Left ventricle myocardium superior (tissue), 1 donor: ENCODE data around the gene CCDC12. TPM values are rescaled to one million over a fixed set of nuclear protein-coding genes. Genes with fewer than 3 reads are reported as not detected.
A peak's percentile ranks its signal among the peaks of the same experiment; 100 is the strongest.

Experiments used
- ATAC-seq: fragments of 200-7000 bp; cut with Tn5 transposase; one replicate; pipeline ENCODE4 v1.9.1; 2020; ENCODE audit warnings: mild to moderate bottlenecking, moderate library complexity
- DNase-seq: peaks from one replicate; pipeline ENCODE4 v3.0.0-alpha.2; 2020
- intact Hi-C: fragments of 100-400 bp; cut with micrococcal nuclease; formaldehyde crosslinking; loops from one replicate; pipeline ENCODE4 v1.11.0; 2022
- total RNA-seq: library from RNA; stranded (reverse); fragmentation: NEBNext Ultra II Directional; extraction: Animal tissue kit (Norgen Biotek cat#: 25700); gene quantifications from one replicate; pipeline ENCODE4 v1.2.1, GENCODE V29; 2021
- donor health status: DM: no; HTN: yes; CAD: no; lungs with severe emphysema.

Gene CCDC12
- total RNA-seq, 1 donor from 2014 or later = 29.6 TPM

- DNase-seq (no peak), ATAC-seq (no peak)
- intact Hi-C loops = no loop called here
Measured at GRCh38 chr3:47008851-47009224, 32.3 kb upstream of the CCDC12 start.

- ATAC-seq (no peak), DNase-seq (no peak)
- intact Hi-C loops = no loop called here
Measured at GRCh38 chr3:47008234-47008796, 31.8 kb upstream of the CCDC12 start.

DNA sequence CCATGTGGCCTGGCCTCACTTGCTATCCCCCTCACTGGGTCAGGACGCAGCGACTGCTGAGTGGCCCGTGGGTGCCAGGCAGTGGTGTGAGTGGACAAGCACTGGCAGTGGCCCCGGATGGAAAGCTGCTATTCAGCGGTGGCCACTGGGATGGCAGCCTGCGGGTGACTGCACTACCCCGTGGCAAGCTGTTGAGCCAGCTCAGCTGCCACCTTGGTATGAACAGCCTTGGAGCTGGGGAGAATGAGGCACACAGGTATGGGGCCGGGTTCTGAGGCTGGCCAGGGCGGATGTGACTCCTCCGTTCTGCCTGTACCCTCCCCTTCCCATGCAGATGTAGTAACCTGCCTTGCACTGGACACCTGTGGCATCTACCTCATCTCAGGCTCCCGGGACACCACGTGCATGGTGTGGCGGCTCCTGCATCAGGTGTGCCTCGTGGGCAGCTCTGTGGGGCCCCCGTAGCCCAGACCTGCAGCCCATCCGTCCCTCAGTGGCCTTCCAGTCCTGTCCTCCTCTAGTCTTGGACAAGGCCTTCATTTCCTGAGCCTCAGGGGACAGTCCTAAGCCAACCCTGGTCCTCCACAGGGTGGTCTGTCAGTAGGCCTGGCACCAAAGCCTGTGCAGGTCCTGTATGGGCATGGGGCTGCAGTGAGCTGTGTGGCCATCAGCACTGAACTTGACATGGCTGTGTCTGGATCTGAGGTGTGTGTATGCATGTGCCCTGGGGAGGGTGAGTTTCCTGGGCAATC, 31.1 kb upstream of the CCDC12 start:
- no peak for DNase-seq
- no peak for ATAC-seq
- intact Hi-C loops = no loop called here

DNA sequence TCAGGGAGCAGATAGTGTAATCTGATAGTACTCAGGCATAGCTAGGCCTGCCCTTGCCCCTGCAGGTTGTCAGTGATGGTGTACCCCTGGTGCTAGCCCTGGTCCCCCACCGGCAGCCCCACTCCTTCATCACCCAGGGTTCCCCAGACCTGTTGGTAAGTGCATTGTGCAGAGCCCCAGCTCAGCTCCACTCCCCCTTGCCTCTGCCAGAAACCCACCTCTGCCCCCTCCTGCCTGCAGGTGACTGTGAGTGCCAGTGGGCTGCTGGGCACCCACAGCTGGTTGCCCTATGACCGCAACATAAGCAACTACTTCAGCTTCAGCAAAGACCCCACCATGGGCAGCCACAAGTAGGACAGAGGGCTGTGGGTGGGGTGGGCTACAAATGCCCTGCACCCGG, 30.5 kb upstream of the CCDC12 start:
- no peak for DNase-seq
- no peak for ATAC-seq

DNA sequence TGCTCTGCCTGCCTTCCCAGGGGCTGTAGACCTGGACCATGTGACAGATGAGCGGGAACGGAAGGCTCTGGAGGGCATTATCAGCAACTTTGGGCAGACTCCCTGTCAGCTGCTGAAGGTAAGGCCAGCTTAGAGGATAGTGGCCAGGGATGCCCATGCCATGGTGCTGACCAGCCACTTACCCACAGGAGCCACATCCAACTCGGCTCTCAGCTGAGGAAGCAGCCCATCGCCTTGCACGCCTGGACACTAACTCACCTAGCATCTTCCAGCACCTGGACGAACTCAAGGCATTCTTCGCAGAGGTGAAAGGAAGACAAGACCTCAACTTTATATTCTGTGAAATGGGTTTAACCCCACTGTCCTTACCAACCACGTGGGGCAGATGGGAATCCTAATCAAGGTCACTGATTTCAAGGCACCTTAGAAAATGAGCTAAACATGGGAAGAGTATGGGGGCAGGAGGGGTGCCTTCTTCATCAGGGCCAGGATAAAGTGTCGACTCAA, 29.7 kb upstream of the CCDC12 start:
- DNase-seq (no peak), ATAC-seq (no peak)
- intact Hi-C loops = no loop called here

More for the DNA sequence above, 30.5 kb upstream of the CCDC12 start:
- intact Hi-C loops = no loop called here

DNA sequence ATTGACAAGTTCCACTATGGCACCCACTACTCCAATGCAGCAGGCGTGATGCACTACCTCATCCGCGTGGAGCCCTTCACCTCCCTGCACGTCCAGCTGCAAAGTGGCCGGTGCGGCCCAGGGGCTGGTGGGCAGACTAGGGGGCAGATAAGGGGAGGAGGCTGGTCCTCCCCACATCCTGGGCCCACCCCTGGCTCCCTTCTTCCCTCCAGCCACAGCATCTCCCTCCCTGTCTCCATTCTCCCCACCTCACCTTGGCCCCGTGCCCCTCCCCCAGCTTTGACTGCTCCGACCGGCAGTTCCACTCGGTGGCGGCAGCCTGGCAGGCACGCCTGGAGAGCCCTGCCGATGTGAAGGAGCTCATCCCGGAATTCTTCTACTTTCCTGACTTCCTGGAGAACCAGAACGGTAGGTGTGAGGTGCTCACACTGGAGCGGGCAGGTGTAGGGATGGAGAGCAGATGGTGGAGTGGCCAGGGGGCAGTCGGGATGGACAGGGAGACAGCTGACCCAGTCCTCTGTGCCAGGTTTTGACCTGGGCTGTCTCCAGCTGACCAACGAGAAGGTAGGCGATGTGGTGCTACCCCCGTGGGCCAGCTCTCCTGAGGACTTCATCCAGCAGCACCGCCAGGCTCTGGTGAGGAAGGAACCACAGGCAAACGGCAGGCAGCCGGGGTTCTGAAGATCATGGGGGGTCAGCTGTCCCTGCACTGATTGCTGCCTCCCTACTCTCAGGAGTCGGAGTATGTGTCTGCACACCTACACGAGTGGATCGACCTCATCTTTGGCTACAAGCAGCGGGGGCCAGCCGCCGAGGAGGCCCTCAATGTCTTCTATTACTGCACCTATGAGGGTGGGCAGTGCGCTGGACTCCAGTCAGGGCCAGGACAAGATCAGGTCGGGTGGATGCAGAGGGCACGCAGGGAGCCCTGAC, 28.9 kb upstream of the CCDC12 start:
- ATAC-seq (no peak), DNase-seq (no peak)
- intact Hi-C loops = no loop called here

- intact Hi-C loops = no loop called here
- no peak for DNase-seq
- no peak for ATAC-seq
Measured at GRCh38 chr3:47004369-47005211, 28.0 kb upstream of the CCDC12 start.

- ATAC-seq (no peak), DNase-seq (no peak)
- intact Hi-C loops = no loop called here
Measured at GRCh38 chr3:47003461-47004368, 27.2 kb upstream of the CCDC12 start.

DNA sequence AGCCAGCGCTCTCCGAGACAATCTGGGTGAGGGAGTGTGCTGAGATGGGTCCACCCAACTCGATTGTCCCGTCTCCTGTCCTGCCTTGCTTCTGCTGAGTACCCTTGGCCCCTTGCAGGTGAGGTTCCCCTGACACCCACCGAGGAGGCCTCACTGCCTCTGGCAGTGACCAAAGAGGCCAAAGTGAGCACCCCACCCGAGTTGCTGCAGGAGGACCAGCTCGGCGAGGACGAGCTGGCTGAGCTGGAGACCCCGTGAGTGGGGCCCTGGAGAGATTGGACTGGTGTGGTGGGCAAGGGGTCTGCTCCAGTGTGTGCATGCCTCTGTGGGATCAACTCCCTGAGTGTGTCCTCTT, 26.5 kb upstream of the CCDC12 start:
- ATAC-seq = no peak
- intact Hi-C loops = no loop called here
- DNase-seq = no peak

DNA sequence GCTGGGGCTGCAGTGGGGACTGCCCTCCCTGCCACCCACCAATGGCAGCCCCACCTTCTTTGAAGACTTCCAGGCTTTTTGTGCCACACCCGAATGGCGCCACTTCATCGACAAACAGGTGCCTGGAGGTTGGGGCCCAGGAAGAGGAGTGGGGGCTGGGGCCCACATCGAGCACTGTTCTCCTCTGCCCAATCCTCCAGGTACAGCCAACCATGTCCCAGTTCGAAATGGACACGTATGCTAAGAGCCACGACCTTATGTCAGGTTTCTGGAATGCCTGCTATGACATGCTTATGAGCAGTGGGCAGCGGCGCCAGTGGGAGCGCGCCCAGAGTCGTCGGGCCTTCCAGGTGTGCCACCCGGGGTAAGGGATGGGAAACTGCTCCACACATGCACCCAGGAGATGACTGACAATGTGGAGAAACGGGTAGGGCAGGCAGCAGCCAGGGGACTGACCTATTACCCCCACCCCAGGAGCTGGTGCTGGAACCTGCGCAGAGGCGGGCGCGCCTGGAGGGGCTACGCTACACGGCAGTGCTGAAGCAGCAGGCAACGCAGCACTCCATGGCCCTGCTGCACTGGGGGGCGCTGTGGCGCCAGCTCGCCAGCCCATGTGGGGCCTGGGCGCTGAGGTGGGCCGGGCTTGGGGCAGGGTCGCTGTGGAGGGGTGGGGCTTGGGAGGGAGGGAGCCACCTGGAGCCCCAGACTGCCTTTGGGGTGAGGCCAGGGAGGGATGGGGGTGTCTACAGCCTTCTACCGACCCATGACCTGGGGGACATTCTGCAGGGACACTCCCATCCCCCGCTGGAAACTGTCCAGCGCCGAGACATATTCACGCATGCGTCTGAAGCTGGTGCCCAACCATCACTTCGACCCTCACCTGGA, 25.9 kb upstream of the CCDC12 start:
- no peak for ATAC-seq
- DNase-seq = no peak
- intact Hi-C loops = no loop called here

- intact Hi-C loops = no loop called here
- ATAC-seq (no peak), DNase-seq (no peak)
Measured at GRCh38 chr3:47001731-47002170, 25.2 kb upstream of the CCDC12 start.

DNA sequence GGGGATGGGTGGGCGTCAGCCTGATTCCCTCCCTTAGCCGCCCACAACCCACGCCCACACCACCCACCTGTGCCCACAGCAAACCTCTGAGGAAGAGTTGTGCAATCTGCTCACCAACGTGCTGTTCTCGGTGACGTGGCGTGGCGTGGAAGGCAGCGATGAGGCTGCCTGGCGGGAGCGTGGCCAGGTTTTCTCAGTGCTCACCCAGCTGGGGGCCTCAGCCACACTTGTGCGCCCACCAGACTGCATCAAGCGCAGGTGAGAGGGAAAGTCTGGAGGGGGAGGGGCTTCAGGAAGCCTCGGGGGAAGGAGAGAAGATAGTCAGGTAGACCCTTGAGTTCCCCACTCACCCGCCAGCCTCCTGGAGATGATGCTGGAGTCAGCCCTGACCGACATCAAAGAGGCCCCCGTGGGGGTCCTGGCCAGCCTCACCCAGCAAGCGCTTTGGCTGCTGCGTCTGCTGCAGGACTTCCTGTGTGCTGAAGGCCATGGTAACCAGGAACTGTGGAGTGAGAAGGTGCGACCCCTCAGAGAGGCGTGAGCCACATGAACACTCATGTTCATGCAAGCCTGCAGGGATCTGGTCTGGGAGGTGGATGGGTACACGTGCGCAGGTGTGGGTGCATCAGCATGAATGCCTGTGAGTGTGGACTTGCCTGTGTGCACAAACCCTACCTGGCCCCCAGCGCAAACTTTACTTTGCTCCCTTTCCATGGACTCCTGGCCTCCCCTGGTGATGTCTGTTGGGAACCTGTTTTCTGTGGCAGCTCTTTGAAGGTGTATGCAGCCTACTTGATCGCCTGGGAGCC, 24.6 kb upstream of the CCDC12 start:
- no peak for ATAC-seq
- no peak for DNase-seq
- intact Hi-C loops = no loop called here

GRCh38 chr3:47000198-47000815, 23.8 kb upstream of the CCDC12 start:
- no peak for DNase-seq
- intact Hi-C loops = no loop called here
- no peak for ATAC-seq

DNA sequence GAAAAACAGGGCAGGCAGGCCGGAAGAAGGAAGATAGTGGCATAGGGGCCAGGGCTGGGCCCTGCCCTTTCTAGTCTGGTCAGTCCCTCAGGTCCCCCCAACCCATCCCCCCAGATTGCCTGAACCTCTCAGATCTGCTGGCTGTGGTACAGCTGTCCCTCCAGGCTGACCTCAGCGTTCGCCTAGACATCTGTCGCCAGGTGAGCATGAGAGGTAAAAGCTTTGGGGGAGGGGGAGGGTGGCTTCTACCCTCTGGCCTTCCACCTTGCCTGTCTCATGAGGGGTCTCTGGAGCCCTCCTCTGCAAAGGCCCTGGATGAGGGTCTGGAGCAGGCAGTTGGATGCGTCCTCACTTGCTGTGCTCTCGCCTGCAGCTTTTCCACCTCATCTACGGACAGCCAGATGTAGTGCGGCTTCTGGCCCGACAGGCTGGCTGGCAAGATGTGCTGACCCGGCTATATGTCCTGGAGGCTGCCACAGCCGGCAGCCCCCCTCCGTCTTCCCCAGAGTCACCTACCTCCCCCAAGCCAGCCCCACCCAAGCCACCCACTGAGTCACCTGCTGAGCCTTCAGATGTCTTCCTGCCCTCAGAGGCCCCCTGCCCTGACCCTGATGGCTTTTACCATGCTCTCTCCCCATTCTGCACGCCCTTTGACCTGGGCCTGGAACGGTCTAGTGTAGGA, 23.1 kb upstream of the CCDC12 start:
- DNase-seq = no peak
- ATAC-seq = no peak
- intact Hi-C loops = loop anchor here (5.0 kb wide), 1 partner anchor 72 kb away; no protein-coding TSS in a partner anchor

DNA sequence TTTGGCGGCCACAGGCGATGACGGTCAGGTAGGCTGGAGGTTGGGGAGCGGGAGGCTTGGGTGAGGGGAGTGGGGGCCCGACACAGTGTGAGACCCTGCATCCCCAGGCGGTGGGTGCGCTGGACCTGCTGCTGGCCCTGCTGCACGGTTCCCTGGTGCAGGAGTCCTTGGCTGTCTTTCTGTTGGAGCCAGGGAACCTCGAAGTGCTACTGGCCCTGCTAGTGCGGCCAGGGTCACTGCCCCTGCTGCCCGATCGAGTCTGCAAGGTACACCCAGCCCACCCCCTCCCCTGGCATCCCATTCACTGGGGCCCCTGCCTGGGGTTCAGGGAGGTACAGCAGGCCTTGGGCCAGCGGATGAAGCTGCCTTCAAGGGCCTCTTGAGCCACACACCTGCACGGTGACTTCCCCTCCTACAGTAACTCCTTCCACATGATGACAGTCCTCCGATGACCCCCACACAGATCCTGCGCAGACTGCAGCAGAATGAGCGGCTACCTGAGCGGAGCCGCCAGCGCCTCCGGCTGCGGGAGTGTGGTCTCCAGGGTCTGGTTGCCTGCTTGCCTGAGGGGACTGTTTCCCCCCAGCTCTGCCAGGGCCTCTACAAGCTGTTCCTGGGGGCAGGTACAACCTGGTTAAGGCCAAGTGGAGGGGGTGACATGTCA, 22.4 kb upstream of the CCDC12 start:
- intact Hi-C loops = loop anchor here (5.0 kb wide), 1 partner anchor 72 kb away; no protein-coding TSS in a partner anchor
- DNase-seq (no peak), ATAC-seq (peak; percentile 3)
